ENCODE results near the gene ECT2. TPM values are rescaled to one million over a fixed set of nuclear protein-coding genes. Genes with fewer than 3 reads are reported as not detected.
"Not testable (repeated sequence)": the region's sequence is repeated elsewhere in the genome, so short reads cannot be mapped to it uniquely, and the experiment has no call there.

Gene ECT2
- total RNA-seq, 1 donor from 2014 or later = 11.8 TPM

GRCh38 chr3:172848910-172849309 is 98.4 kb downstream of the ECT2 start:
- FAIRE-seq = no peak
- no peak for DNase-seq (ENCODE audit: low spot score in 2 of 2)

- FAIRE-seq (no peak), DNase-seq (ENCODE audit: low spot score in 2 of 2) (no peak)
Measured at GRCh38 chr3:172853005-172853404, 102.5 kb downstream of the ECT2 start.

GRCh38 chr3:172853921-172854666 is 103.6 kb downstream of the ECT2 start:
- FAIRE-seq (no peak), DNase-seq (ENCODE audit: low spot score in 2 of 2) (no peak)

GRCh38 chr3:172855037-172855436 is 104.5 kb downstream of the ECT2 start:
- DNase-seq (ENCODE audit: low spot score in 2 of 2) = no peak
- FAIRE-seq = no peak

GRCh38 chr3:172856795-172857742 is 106.5 kb downstream of the ECT2 start:
- FAIRE-seq = no peak
- no peak for DNase-seq (ENCODE audit: low spot score in 2 of 2)

- FAIRE-seq (no peak), DNase-seq (ENCODE audit: low spot score in 2 of 2) (no peak)
Measured at GRCh38 chr3:172859041-172859440, 108.5 kb downstream of the ECT2 start.

GRCh38 chr3:172866726-172867350 is 116.3 kb downstream of the ECT2 start:
- FAIRE-seq = not testable (repeated sequence)

GRCh38 chr3:172868582-172869200 is 118.2 kb downstream of the ECT2 start:
- DNase-seq (ENCODE audit: low spot score in 2 of 2) = no peak

More at GRCh38 chr3:172866726-172867350, 116.3 kb downstream of the ECT2 start:
- DNase-seq (ENCODE audit: low spot score in 2 of 2) = not testable (repeated sequence)

GRCh38 chr3:172869368-172869771 is 118.8 kb downstream of the ECT2 start:
- DNase-seq (ENCODE audit: low spot score in 2 of 2) (no peak), FAIRE-seq (no peak)

More at GRCh38 chr3:172868582-172869200, 118.2 kb downstream of the ECT2 start:
- no peak for FAIRE-seq

GRCh38 chr3:172869784-172870518 is 119.4 kb downstream of the ECT2 start:
- FAIRE-seq (no peak), DNase-seq (ENCODE audit: low spot score in 2 of 2) (no peak)

Small RNA genes within 50 kb of the gene (small RNA-seq; reads per million reads assigned to genes)
- gene AC108667.1 (not detected), gene RF00139 (not detected), gene RNU4-4P (not detected), gene RNU6-547P (not detected)

Other genes starting within 250 kb of the ECT2 start
- 2.9 TPM for gene TNFSF10, start 227.3 kb upstream of the ECT2 start, total RNA-seq
- gene NCEH1, start 39.7 kb upstream of the ECT2 start, total RNA-seq = 4.9 TPM

Data from frontal cortex (tissue), 4 donors.